Transverse colon (tissue), 4 donors: ENCODE measurements around the gene DNASE1L3.

ENCODE experiments used
- CTCF ChIP-seq, 5 experiments: fragments of 200-600 bp in 3 of 5; fragments of 450-650 bp in 2 of 5; sonication (generic) in 3 of 5; IDR thresholded peaks; 1 replicate in 2 of 5; 2 replicates in 3 of 5; pipeline ENCODE4 v1.5.1; 2016 to 2017; ENCODE audit warnings: antibody characterized with exemption in 5 of 5, inconsistent platforms in 3 of 5, mild to moderate bottlenecking in 2 of 5, moderate library complexity in 1 of 5
- EP300 ChIP-seq: sonication (generic); formaldehyde crosslinking; IDR thresholded peaks from one replicate; pipeline ENCODE4 v1.6.1; 2017; ENCODE audit warnings: antibody characterized with exemption, low read depth
- POLR2A ChIP-seq: fragments of 450-650 bp; IDR thresholded peaks from one replicate; pipeline ENCODE4 v1.6.1; 2016; ENCODE audit warnings: antibody characterized with exemption, mild to moderate bottlenecking, moderate library complexity
- POLR2AphosphoS5 ChIP-seq, 3 donors: sonication (generic); formaldehyde crosslinking; IDR thresholded peaks; one replicate each; pipeline ENCODE4 v1.6.1; 2016; ENCODE audit warnings: antibody characterized with exemption in 3 of 3

- TF ChIP-seq CTCF (IDR thresholded peaks at IDR 0.05), result no peak
- TF ChIP-seq EP300, result no peak
- TF ChIP-seq POLR2AphosphoS5 (IDR thresholded peaks at IDR 0.05), result no peak
- TF ChIP-seq POLR2A, result no peak
These were observed 35.7 kb downstream of the DNASE1L3 start for GRCh38 chr3:58175187-58175436.
